K562 (cell line): ENCODE data around the gene RCSD1. TPM values are rescaled to one million over a fixed set of nuclear protein-coding genes. Genes with fewer than 3 reads are reported as not detected.

ENCODE experiments used
- ATAC-seq: fragments of 200-7000 bp; cut with Tn5 transposase; 3 replicates; pipeline ENCODE4 v1.9.1; 2020; ENCODE audit warnings: moderate library complexity
- BruUV-seq: library from RNA; stranded (reverse); fragments of 400-500 nt; replicated peaks from 2 replicates; lab custom pipeline; 2021; lab: Mats Ljungman, UMichigan
- CTCF ChIA-PET: fragments of 300-600 bp; formaldehyde crosslinking; extraction: SDS; loops from one replicate; lab custom pipeline; 2021; ENCODE audit warnings: low intra/inter-chr PET ratio; lab: Yijun Ruan, JAX
- POLR2A ChIA-PET: fragments of 300-600, 350-650 bp; sonication (Branson Sonifier 250); formaldehyde crosslinking; extraction: SDS; loops from one replicate; lab custom pipeline; 2021; ENCODE audit warnings: antibody characterized with exemption, inconsistent platforms; lab: Yijun Ruan, JAX
- DNase-seq, 4 experiments: peaks; one replicate each; pipeline versions ENCODE4 v3.0.0 to v3.0.0-alpha.2; 2011 to 2018; ENCODE audit warnings: low spot score in 3 of 4, mixed read lengths in 3 of 4; ENCODE audit errors: extremely low read depth in 1 of 4
- FAIRE-seq: peaks from 2 replicates; lab custom pipeline; 2011; peaks lifted over from hg19 to GRCh38; lab: Jason Lieb, UNC
- H2AFZ ChIP-seq: 2 replicates; pipeline ENCODE4 v1.6.0; 2011; ENCODE audit warnings: low read depth, low read length, control low read depth, inconsistent platforms
- H3K27ac ChIP-seq: fragments of 200-600 bp; 3 replicates; pipeline ENCODE4 v1.8.0; 2011; ENCODE audit warnings: low read depth, mild to moderate bottlenecking, control low read depth, inconsistent platforms, low read length, moderate library complexity, mixed read lengths; ENCODE audit errors: extremely low read depth
- H3K27me3 ChIP-seq, 2 experiments: fragments of 300-600 bp in 1 of 2; 2 replicates in 1 of 2; 3 replicates in 1 of 2; pipeline versions ENCODE4 v1.6.0 to v1.8.0; 2011; ENCODE audit warnings: inconsistent platforms in 2 of 2, low read length in 2 of 2, mild to moderate bottlenecking in 1 of 2, mixed read lengths in 1 of 2, moderate library complexity in 1 of 2; ENCODE audit not compliant: control insufficient read depth in 2 of 2, insufficient read depth in 2 of 2
- H3K36me3 ChIP-seq: fragments of 300-600 bp; 3 replicates; pipeline ENCODE4 v1.8.0; 2011; ENCODE audit warnings: mild to moderate bottlenecking, low read length, inconsistent platforms; ENCODE audit not compliant: control insufficient read depth, insufficient read depth
- H3K4me1 ChIP-seq, 2 experiments: fragments of 200-600 bp in 1 of 2; replicated peaks in 1 of 2; 2 replicates in 1 of 2; 3 replicates in 1 of 2; pipeline versions ENCODE4 v1.5.1 to v1.8.0; 2011; ENCODE audit warnings: inconsistent platforms in 2 of 2, low read length in 2 of 2, mild to moderate bottlenecking in 1 of 2, mixed read lengths in 1 of 2, moderate library complexity in 1 of 2; ENCODE audit not compliant: control insufficient read depth in 2 of 2, insufficient read depth in 2 of 2
- H3K4me2 ChIP-seq: 2 replicates; pipeline ENCODE4 v1.6.1; 2011; ENCODE audit warnings: low read length, control low read depth, inconsistent platforms, mixed read lengths; ENCODE audit not compliant: insufficient read depth
- H3K4me3 ChIP-seq: fragments of 200-600 bp; sonication (generic), shearing (Covaris generic); 2 replicates; pipeline ENCODE4 v1.5.1; 2016; ENCODE audit warnings: control low read depth, inconsistent platforms
- H3K79me2 ChIP-seq: fragments of 200-600 bp; 3 replicates; pipeline ENCODE4 v1.8.0; 2011; ENCODE audit warnings: low read length, inconsistent platforms; ENCODE audit not compliant: control insufficient read depth, insufficient read depth
- H3K9ac ChIP-seq, 2 experiments: 2 replicates each; pipeline versions ENCODE4 v1.6.0 to v1.6.1; 2011; ENCODE audit warnings: low read depth in 2 of 2, low read length in 2 of 2, control low read depth in 1 of 2, inconsistent platforms in 1 of 2, mild to moderate bottlenecking in 1 of 2, mixed read lengths in 1 of 2; ENCODE audit not compliant: insufficient read depth in 1 of 2
- H3K9me1 ChIP-seq: one replicate; pipeline ENCODE4 v1.6.0; 2011; ENCODE audit warnings: inconsistent platforms, mild to moderate bottlenecking, low read length, moderate library complexity; ENCODE audit not compliant: control insufficient read depth, insufficient read depth
- H3K9me3 ChIP-seq: replicated peaks from 2 replicates; pipeline ENCODE4 v1.5.1; 2011; ENCODE audit warnings: low read depth, low read length, inconsistent platforms; ENCODE audit not compliant: control insufficient read depth, insufficient read depth
- H4K20me1 ChIP-seq: replicated peaks from 2 replicates; pipeline ENCODE4 v1.6.1; 2011; ENCODE audit warnings: low read length, inconsistent platforms, mixed read lengths; ENCODE audit not compliant: control insufficient read depth, insufficient read depth
- DPF2 ChIP-seq: fragments of 450-650 bp; IDR thresholded peaks from 2 replicates; pipeline ENCODE4 v1.6.1; 2016
- EWSR1 ChIP-seq: fragments of 450-650 bp; IDR thresholded peaks from 2 replicates; pipeline ENCODE4 v1.6.1; 2018; ENCODE audit warnings: borderline replicate concordance, mild to moderate bottlenecking, low read depth, moderate library complexity; ENCODE audit not compliant: partially characterized antibody
- FOXA3 ChIP-seq, 2 experiments: fragments of 450-650 bp in 1 of 2; sonication (generic) in 1 of 2; formaldehyde crosslinking; IDR thresholded peaks in 1 of 2; conservative IDR thresholded peaks in 1 of 2; 2 replicates each; pipeline versions ENCODE4 v1.4.0 to v1.8.0; 2020 to 2022; ENCODE audit warnings: mild to moderate bottlenecking in 2 of 2, missing genetic modification reagents in 1 of 2
- PHF21A ChIP-seq: fragments of 450-650 bp; IDR thresholded peaks from 2 replicates; pipeline ENCODE4 v1.6.1; 2017; ENCODE audit warnings: low read depth, borderline replicate concordance
- POLR2A ChIP-seq: fragments of 450-650 bp; conservative IDR thresholded peaks from 2 replicates; pipeline ENCODE4 v1.6.1; 2016
- PYGO2 ChIP-seq: fragments of 450-650 bp; IDR thresholded peaks from 2 replicates; pipeline ENCODE4 v1.6.1; 2016; ENCODE audit warnings: mild to moderate bottlenecking, missing genetic modification characterization, moderate library complexity, missing compliant biosample characterization
- SMAD4 ChIP-seq: fragments of 250-450 bp; sonication (Bioruptor Pico); conservative IDR thresholded peaks from 2 replicates; pipeline ENCODE4 v1.8.0; 2021; ENCODE audit warnings: inconsistent platforms, mild to moderate bottlenecking, moderate library complexity
- SMARCB1 ChIP-seq: IDR thresholded peaks from 2 replicates; pipeline ENCODE4 v1.6.1; 2011; ENCODE audit warnings: improper control_type of control experiment, low read depth; ENCODE audit not compliant: insufficient read length
- ZMIZ1 ChIP-seq, 2 experiments: fragments of 150-350 bp in 1 of 2; IDR thresholded peaks; 2 replicates each; pipeline ENCODE4 v1.6.1; 2012 to 2016; ENCODE audit warnings: low read depth in 2 of 2, low read length in 2 of 2, mild to moderate bottlenecking in 1 of 2, moderate library complexity in 1 of 2
- WGBS: fragments of 100-300 bp; shearing (Covaris generic); methylation state at CpG from one replicate; pipeline ENCODE4 v1.1.6; 2016; ENCODE audit warnings: low coverage, mixed read lengths; ENCODE audit not compliant: insufficient coverage; ENCODE audit errors: missing lambda C conversion rate; 5-methylcytosine and 5-hydroxymethylcytosine counted together
- in situ Hi-C: fragments of 300-500 bp; cut with MboI; formaldehyde crosslinking; loops from 4 replicates; pipeline ENCODE4 v1.15.0; 2018; ENCODE audit warnings: inconsistent platforms, mixed read lengths
- intact Hi-C: fragments of 100-400 bp; cut with micrococcal nuclease; formaldehyde crosslinking; loops from 2 replicates; pipeline ENCODE4 v1.14.2; 2022
- polyA plus RNA-seq, 8 experiments: library from polyadenylated mRNA; depleted of rRNA in 4 of 8; stranded (reverse) in 5 of 8; unstranded in 3 of 8; fragments of >200 nt; fragmentation: Nextera tagmentation in 2 of 8; fragmentation: Illumina TruSeq in 1 of 8; extraction: Ambion mirVana in 2 of 8; extraction: Trizol in 1 of 8; gene quantifications; 2 replicates each; pipeline versions ENCODE4 v1.2.1 to v1.2.3, GENCODE V29; 2011 to 2014; ENCODE audit warnings: inconsistent platforms in 1 of 8, missing spikeins in 1 of 8
- total RNA-seq, 7 experiments: library from RNA; depleted of rRNA in 6 of 7; stranded (reverse); fragments of >200 nt in 6 of 7; fragmentation: Illumina TruSeq in 2 of 7; extraction: Trizol in 2 of 7; gene quantifications; 2 replicates each; pipeline versions ENCODE4 v1.2.1 to v1.2.3, GENCODE V29; 2011 to 2021; ENCODE audit warnings: low replicate concordance in 1 of 7
- TF ChIP-seq, protein P1 (sequence below), 3 experiments: IDR thresholded peaks in 2 of 3; conservative IDR thresholded peaks in 1 of 3; 2 replicates each; pipeline ENCODE4 v1.5.1; 2011 to 2012; ENCODE audit warnings: low read length in 3 of 3, mild to moderate bottlenecking in 3 of 3, control low read depth in 2 of 3, improper control_type of control experiment in 1 of 3, inconsistent platforms in 1 of 3, low read depth in 1 of 3, mixed read lengths in 1 of 3, moderate library complexity in 1 of 3; ENCODE audit not compliant: insufficient read depth in 2 of 3

Gene RCSD1
- total and polyA plus RNA-seq, 9 of the 15 experiments (the other 6 are each of a cell fraction or from before 2014, with no cell fraction given), result 7.8 to 69.8 (median 45.3) TPM

GRCh38 chr1:167641786-167642500, 11.9 kb downstream of the RCSD1 start (continued):
- no peak for TF ChIP-seq ZMIZ1 (IDR thresholded peaks at IDR 0.05; ENCODE audit: low read depth in 2 of 2, low read length in 2 of 2)
- TF ChIP-seq, protein P1, sequence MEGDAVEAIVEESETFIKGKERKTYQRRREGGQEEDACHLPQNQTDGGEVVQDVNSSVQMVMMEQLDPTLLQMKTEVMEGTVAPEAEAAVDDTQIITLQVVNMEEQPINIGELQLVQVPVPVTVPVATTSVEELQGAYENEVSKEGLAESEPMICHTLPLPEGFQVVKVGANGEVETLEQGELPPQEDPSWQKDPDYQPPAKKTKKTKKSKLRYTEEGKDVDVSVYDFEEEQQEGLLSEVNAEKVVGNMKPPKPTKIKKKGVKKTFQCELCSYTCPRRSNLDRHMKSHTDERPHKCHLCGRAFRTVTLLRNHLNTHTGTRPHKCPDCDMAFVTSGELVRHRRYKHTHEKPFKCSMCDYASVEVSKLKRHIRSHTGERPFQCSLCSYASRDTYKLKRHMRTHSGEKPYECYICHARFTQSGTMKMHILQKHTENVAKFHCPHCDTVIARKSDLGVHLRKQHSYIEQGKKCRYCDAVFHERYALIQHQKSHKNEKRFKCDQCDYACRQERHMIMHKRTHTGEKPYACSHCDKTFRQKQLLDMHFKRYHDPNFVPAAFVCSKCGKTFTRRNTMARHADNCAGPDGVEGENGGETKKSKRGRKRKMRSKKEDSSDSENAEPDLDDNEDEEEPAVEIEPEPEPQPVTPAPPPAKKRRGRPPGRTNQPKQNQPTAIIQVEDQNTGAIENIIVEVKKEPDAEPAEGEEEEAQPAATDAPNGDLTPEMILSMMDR (IDR thresholded peaks at IDR 0.05 in 2 of 3, conservative IDR thresholded peaks at IDR 0.05 in 1 of 3; ENCODE audit: insufficient read depth in 2 of 3, low read depth in 1 of 3, low read length in 3 of 3), result no peak
- TF ChIP-seq, all 486 proteins: peak for 53

- Histone ChIP-seq H3K9me3 (no peaks in the 10 kb centered on the region), H3K9me1 (no peaks in the 10 kb centered on the region), H4K20me1 (0 out of 2 replicates have a peak, but pooled peaks cover 5% of the 10 kb centered on the region), H2AFZ (no peak overlapping the region), H3K9ac (no peak overlapping the region), H3K27ac (no peak overlapping the region), H3K4me1 (peaks cover 6 to 33% of the 10 kb centered on the region in 2 experiments; a peak in 3 of 5 replicates), H3K4me3 (no peak overlapping the region), H3K4me2 (peak overlapping the region; percentile 48; the same call in 1 of the 2 replicates), H3K27me3 (no peaks in the 10 kb centered on the region), H3K36me3 (peaks cover 55% of the 10 kb centered on the region), H3K79me2 (peaks cover 24% of the 10 kb centered on the region)
- in situ Hi-C loops, result no loop called here
- intact Hi-C loops, result no loop called here
- BruUV-seq, result no TSS peak
- POLR2A ChIA-PET, result interaction anchor here (0.5 to 6.9 kb wide), 3 partner anchors 8 to 25 kb away, joined by 3 to 93 read pairs (median 11); partner anchors contain the start of gene RCSD1
- TF ChIP-seq SMARCB1 (peak; percentile 48), FOXA3 (CRISPR knock-in tag; conservative IDR thresholded peaks at IDR 0.05 in 1 of 2, IDR thresholded peaks at IDR 0.05 in 1 of 2) (peak in 1 of 2 experiments; percentile 65; a peak in 1 of 4 replicates), EWSR1 (no peak), PHF21A (no peak), POLR2A (0 out of 2 replicates have a peak, but pooled peaks have one; percentile 12), SMAD4 (CRISPR knock-in tag) (0 out of 2 replicates have a peak, but pooled peaks have one; percentile 0), DPF2 (peak; percentile 4; the same call in 1 of the 2 replicates), PYGO2 (tag) (peak; percentile 29; the same call in 1 of the 2 replicates)
- WGBS, result 54% methylated on average over 3 of the region's 3 CpGs
- ATAC-seq (peak; percentile 3; the same call in 2 of the 3 replicates), FAIRE-seq (no peak), DNase-seq (no peak)
- CTCF ChIA-PET, result no interaction called here
These were observed 12.4 kb downstream of the RCSD1 start for GRCh38 chr1:167642501-167642826.
